ENCODE data around the gene FLACC1.

- TF ChIP-seq POLR2A (IDR thresholded peaks at IDR 0.05) = no peak
- no peak for TF ChIP-seq CTCF (IDR thresholded peaks at IDR 0.05)
These were observed 29.5 kb downstream of the FLACC1 start for GRCh38 chr2:201327678-201328077.

All from lower leg skin (tissue), 3 donors.